ENCODE measurements around the gene CD300A. TPM values are rescaled to one million over a fixed set of nuclear protein-coding genes. Genes with fewer than 3 reads are reported as not detected.

CD300A gene
- total RNA-seq = 10 to 100 TPM in 1 of 2 donors, 1 to 10 TPM in 1; 9.0 to 11.5 TPM
- 1 to 10 TPM; 2.2 to 7.0 TPM for polyA plus RNA-seq

DNA sequence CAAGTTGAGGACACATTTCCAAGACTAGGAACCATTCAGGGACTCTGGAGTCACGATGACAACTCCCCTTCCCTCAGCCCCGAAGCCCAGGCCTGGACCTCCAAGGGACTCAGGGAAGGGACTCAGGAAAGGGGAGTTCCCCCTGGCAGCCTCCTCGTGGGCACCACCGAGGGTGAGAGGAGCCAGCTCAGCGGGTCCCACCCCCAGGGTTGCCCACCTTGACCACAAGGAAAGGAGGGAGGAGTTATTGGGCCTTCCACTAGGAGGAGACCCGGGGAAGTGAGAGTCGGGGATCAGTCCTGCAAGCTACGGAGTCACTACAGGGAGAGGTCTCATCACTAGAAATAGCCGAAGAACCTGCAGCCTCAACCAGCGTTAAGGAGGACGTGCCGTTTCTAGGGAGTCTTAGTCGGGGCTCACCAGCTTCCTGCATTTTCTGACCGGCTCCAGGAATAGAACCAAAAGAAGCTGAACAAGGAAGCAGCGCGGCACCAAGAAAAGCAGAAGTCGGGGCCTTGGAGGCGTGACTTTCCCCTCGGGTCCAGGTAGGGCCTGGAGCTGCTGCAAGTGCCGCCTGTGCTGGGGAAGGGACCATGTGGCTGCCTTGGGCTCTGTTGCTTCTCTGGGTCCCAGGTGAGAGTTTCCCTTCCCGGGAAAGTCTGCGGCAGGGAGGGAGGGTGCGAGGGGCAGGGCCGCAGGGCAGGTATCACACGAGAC, at the start of gene CD300A:
Gene CD300A (plus strand): TSS at position 524 of the 717 bp plus-strand sequence. CDS start 70 bp downstream, at position 594.
- Histone ChIP-seq H3K4me1 (ENCODE audit: control insufficient read depth in 4 of 4, insufficient read depth in 4 of 4, low read length in 3 of 4) (peaks cover 0 to 2% (median 0%) of the 10 kb centered on the region in 4 donors), H3K9me3 (ENCODE audit: control insufficient read depth in 4 of 4, low read length in 3 of 4) (no peaks in the 10 kb centered on the region), H3K4me3 (ENCODE audit: low read depth in 1 of 3, low read length in 3 of 3) (peak within 1 kb of the TSS in 2 of 3 donors; percentile 33), H3K9ac (ENCODE audit: low read depth in 1 of 2, low read length in 2 of 2) (peak within 1 kb of the TSS in 1 of 2 donors; percentile 63), H3K27ac (ENCODE audit: low read depth in 1 of 2, low read length in 2 of 2) (peak within 1 kb of the TSS; percentile 56 to 80), H3K36me3 (ENCODE audit: control insufficient read depth in 4 of 4, insufficient read depth in 3 of 4, low read depth in 1 of 4, low read length in 3 of 4) (no peaks in the 10 kb centered on the region), H3K27me3 (ENCODE audit: control insufficient read depth in 4 of 4, insufficient read depth in 4 of 4, low read length in 3 of 4) (no peaks in the 10 kb centered on the region)
- no peak for TF ChIP-seq YY1 (IDR thresholded peaks at IDR 0.05)
- TF ChIP-seq NR2F2 (IDR thresholded peaks at IDR 0.05) = no peak
- no peak for TF ChIP-seq FOXA1 (IDR thresholded peaks at IDR 0.05)
- TF ChIP-seq RAD21 (IDR thresholded peaks at IDR 0.05) = no peak
- no peak for TF ChIP-seq TAF1 (conservative IDR thresholded peaks at IDR 0.05)
- TF ChIP-seq GABPA (IDR thresholded peaks at IDR 0.05 in 1 of 2, conservative IDR thresholded peaks at IDR 0.05 in 1 of 2) = no peak
- no peak for TF ChIP-seq JUND (IDR thresholded peaks at IDR 0.05)
- no peak for TF ChIP-seq SP1 (IDR thresholded peaks at IDR 0.05)
- TF ChIP-seq, protein P1, sequence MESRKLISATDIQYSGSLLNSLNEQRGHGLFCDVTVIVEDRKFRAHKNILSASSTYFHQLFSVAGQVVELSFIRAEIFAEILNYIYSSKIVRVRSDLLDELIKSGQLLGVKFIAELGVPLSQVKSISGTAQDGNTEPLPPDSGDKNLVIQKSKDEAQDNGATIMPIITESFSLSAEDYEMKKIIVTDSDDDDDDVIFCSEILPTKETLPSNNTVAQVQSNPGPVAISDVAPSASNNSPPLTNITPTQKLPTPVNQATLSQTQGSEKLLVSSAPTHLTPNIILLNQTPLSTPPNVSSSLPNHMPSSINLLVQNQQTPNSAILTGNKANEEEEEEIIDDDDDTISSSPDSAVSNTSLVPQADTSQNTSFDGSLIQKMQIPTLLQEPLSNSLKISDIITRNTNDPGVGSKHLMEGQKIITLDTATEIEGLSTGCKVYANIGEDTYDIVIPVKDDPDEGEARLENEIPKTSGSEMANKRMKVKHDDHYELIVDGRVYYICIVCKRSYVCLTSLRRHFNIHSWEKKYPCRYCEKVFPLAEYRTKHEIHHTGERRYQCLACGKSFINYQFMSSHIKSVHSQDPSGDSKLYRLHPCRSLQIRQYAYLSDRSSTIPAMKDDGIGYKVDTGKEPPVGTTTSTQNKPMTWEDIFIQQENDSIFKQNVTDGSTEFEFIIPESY (IDR thresholded peaks at IDR 0.05) = no peak
- no peak for TF ChIP-seq RXRA (IDR thresholded peaks at IDR 0.05)
- TF ChIP-seq EGR1 (IDR thresholded peaks at IDR 0.05; ENCODE audit: low read depth in 2 of 2) = no peak
- TF ChIP-seq, protein P2, sequence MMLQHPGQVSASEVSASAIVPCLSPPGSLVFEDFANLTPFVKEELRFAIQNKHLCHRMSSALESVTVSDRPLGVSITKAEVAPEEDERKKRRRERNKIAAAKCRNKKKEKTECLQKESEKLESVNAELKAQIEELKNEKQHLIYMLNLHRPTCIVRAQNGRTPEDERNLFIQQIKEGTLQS (IDR thresholded peaks at IDR 0.05) = no peak
- TF ChIP-seq, protein P3, sequence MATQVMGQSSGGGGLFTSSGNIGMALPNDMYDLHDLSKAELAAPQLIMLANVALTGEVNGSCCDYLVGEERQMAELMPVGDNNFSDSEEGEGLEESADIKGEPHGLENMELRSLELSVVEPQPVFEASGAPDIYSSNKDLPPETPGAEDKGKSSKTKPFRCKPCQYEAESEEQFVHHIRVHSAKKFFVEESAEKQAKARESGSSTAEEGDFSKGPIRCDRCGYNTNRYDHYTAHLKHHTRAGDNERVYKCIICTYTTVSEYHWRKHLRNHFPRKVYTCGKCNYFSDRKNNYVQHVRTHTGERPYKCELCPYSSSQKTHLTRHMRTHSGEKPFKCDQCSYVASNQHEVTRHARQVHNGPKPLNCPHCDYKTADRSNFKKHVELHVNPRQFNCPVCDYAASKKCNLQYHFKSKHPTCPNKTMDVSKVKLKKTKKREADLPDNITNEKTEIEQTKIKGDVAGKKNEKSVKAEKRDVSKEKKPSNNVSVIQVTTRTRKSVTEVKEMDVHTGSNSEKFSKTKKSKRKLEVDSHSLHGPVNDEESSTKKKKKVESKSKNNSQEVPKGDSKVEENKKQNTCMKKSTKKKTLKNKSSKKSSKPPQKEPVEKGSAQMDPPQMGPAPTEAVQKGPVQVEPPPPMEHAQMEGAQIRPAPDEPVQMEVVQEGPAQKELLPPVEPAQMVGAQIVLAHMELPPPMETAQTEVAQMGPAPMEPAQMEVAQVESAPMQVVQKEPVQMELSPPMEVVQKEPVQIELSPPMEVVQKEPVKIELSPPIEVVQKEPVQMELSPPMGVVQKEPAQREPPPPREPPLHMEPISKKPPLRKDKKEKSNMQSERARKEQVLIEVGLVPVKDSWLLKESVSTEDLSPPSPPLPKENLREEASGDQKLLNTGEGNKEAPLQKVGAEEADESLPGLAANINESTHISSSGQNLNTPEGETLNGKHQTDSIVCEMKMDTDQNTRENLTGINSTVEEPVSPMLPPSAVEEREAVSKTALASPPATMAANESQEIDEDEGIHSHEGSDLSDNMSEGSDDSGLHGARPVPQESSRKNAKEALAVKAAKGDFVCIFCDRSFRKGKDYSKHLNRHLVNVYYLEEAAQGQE (IDR thresholded peaks at IDR 0.05) = no peak
- no peak for TF ChIP-seq HNF4A (conservative IDR thresholded peaks at IDR 0.05)
- TF ChIP-seq, protein P4, sequence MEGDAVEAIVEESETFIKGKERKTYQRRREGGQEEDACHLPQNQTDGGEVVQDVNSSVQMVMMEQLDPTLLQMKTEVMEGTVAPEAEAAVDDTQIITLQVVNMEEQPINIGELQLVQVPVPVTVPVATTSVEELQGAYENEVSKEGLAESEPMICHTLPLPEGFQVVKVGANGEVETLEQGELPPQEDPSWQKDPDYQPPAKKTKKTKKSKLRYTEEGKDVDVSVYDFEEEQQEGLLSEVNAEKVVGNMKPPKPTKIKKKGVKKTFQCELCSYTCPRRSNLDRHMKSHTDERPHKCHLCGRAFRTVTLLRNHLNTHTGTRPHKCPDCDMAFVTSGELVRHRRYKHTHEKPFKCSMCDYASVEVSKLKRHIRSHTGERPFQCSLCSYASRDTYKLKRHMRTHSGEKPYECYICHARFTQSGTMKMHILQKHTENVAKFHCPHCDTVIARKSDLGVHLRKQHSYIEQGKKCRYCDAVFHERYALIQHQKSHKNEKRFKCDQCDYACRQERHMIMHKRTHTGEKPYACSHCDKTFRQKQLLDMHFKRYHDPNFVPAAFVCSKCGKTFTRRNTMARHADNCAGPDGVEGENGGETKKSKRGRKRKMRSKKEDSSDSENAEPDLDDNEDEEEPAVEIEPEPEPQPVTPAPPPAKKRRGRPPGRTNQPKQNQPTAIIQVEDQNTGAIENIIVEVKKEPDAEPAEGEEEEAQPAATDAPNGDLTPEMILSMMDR (IDR thresholded peaks at IDR 0.05; ENCODE audit: low read depth, low read length, missing input control) = no peak
- TF ChIP-seq, protein P5, sequence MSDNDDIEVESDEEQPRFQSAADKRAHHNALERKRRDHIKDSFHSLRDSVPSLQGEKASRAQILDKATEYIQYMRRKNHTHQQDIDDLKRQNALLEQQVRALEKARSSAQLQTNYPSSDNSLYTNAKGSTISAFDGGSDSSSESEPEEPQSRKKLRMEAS (IDR thresholded peaks at IDR 0.05) = no peak
- TF ChIP-seq FOXA2 (IDR thresholded peaks at IDR 0.05) = no peak
- TF ChIP-seq HNF4G (IDR thresholded peaks at IDR 0.05) = no peak
- 54% methylated on average over 25 of the region's 25 CpGs for WGBS
- no peak for DNase-seq (ENCODE audit: low spot score)

All from liver (tissue), 9 donors.